Esophagus squamous epithelium (tissue), 4 donors: ENCODE measurements around the gene MAP3K8.

ENCODE experiments used
- CTCF ChIP-seq, 6 experiments: fragments of 450-650 bp in 4 of 6; fragments of 200-600 bp in 2 of 6; sonication (generic) in 2 of 6; IDR thresholded peaks; one replicate each; pipeline ENCODE4 v1.5.1; 2016 to 2019; ENCODE audit warnings: antibody characterized with exemption in 6 of 6, mild to moderate bottlenecking in 4 of 6, moderate library complexity in 4 of 6
- POLR2A ChIP-seq, 4 donors: fragments of 450-650 bp; IDR thresholded peaks; one replicate each; pipeline ENCODE4 v1.6.1; 2017; ENCODE audit warnings: antibody characterized with exemption in 4 of 4, mild to moderate bottlenecking in 4 of 4, moderate library complexity in 3 of 4

GRCh38 chr10:30417301-30417700 lies 16.7 kb upstream of the MAP3K8 start:
- TF ChIP-seq CTCF (IDR thresholded peaks at IDR 0.05) (no peak), POLR2A (IDR thresholded peaks at IDR 0.05) (no peak)
